Ishikawa (cell line): ENCODE results near the gene NTRK3.

ENCODE experiments used
- CEBPB ChIP-seq: IDR thresholded peaks from 2 replicates; pipeline ENCODE4 v1.6.1; 2012
- CREB1 ChIP-seq: IDR thresholded peaks from 2 replicates; pipeline ENCODE4 v1.6.1; 2012; ENCODE audit warnings: low read depth
- EGR1 ChIP-seq: IDR thresholded peaks from 2 replicates; pipeline ENCODE4 v1.6.1; 2012
- EP300 ChIP-seq: IDR thresholded peaks from 2 replicates; pipeline ENCODE4 v1.6.1; 2012; ENCODE audit warnings: borderline replicate concordance
- FOXM1 ChIP-seq: IDR thresholded peaks from 2 replicates; pipeline ENCODE4 v1.6.1; 2012; ENCODE audit warnings: low read depth, borderline replicate concordance
- NFIC ChIP-seq: IDR thresholded peaks from 2 replicates; pipeline ENCODE4 v1.6.1; 2012
- RAD21 ChIP-seq: IDR thresholded peaks from 2 replicates; pipeline ENCODE4 v1.6.1; 2012; ENCODE audit warnings: low read depth
- REST ChIP-seq: IDR thresholded peaks from 2 replicates; pipeline ENCODE4 v1.6.1; 2012; ENCODE audit warnings: low read depth, mild to moderate bottlenecking
- TAF1 ChIP-seq: IDR thresholded peaks from 2 replicates; pipeline ENCODE4 v1.6.1; 2012; ENCODE audit warnings: low read depth, mild to moderate bottlenecking
- TCF12 ChIP-seq: IDR thresholded peaks from 2 replicates; pipeline ENCODE4 v1.6.1; 2012; ENCODE audit warnings: low read depth
- TEAD4 ChIP-seq: IDR thresholded peaks from 2 replicates; pipeline ENCODE4 v1.6.1; 2012
- YY1 ChIP-seq: IDR thresholded peaks from 2 replicates; pipeline ENCODE4 v1.6.1; 2012; ENCODE audit warnings: low read depth
- ZBTB7A ChIP-seq: IDR thresholded peaks from 2 replicates; pipeline ENCODE4 v1.6.1; 2012; ENCODE audit warnings: low read depth
- TF ChIP-seq, protein P1 (sequence below): IDR thresholded peaks from 2 replicates; pipeline ENCODE4 v1.6.1; 2012
- TF ChIP-seq, protein P2 (sequence below): IDR thresholded peaks from 2 replicates; pipeline ENCODE4 v1.6.1; 2012

The NTRK3 gene

GRCh38 chr15:88194162-88194561, 62.4 kb downstream of the NTRK3 start:
- TF ChIP-seq, protein P1, sequence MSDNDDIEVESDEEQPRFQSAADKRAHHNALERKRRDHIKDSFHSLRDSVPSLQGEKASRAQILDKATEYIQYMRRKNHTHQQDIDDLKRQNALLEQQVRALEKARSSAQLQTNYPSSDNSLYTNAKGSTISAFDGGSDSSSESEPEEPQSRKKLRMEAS = no peak
- TF ChIP-seq NFIC = no peak

- TF ChIP-seq TAF1 (no peak), ZBTB7A (no peak), YY1 (no peak), TEAD4 (no peak), FOXM1 (no peak), TCF12 (no peak), EGR1 (no peak), EP300 (no peak), CEBPB (no peak)
Measured at GRCh38 chr15:88193415-88193814, 63.1 kb downstream of the NTRK3 start.

DNA sequence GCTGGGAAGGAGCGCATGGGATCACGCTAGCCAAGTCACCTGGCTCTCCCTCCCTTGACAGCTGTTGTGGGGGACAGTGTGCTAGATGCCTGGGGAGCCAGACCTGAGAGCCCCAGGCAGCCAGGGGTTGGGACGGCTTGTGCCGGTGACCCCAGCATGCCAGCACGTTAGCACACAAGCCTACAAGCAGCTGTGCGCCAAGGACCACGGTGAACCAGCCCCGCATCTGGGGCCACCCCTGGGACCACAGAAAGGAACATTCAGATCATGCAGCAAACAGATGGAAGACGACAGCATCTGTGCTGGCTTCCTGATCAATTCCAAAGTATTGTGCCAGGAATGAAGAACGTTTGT, 64.8 kb downstream of the NTRK3 start:
- no peak for TF ChIP-seq ZBTB7A
- TF ChIP-seq, protein P1 = no peak
- TF ChIP-seq TEAD4 = no peak
- no peak for TF ChIP-seq CREB1

GRCh38 chr15:88190232-88190631, 66.3 kb downstream of the NTRK3 start:
- TF ChIP-seq RAD21 = no peak
- TF ChIP-seq NFIC = no peak
- TF ChIP-seq ZBTB7A = no peak
- TF ChIP-seq TAF1 = no peak
- no peak for TF ChIP-seq EGR1
- no peak for TF ChIP-seq CEBPB
- TF ChIP-seq TEAD4 = no peak
- no peak for TF ChIP-seq YY1
- no peak for TF ChIP-seq TCF12
- TF ChIP-seq REST = no peak
- TF ChIP-seq, protein P2, sequence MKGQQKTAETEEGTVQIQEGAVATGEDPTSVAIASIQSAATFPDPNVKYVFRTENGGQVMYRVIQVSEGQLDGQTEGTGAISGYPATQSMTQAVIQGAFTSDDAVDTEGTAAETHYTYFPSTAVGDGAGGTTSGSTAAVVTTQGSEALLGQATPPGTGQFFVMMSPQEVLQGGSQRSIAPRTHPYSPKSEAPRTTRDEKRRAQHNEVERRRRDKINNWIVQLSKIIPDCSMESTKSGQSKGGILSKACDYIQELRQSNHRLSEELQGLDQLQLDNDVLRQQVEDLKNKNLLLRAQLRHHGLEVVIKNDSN = no peak
- TF ChIP-seq FOXM1 = no peak
- TF ChIP-seq CREB1 = no peak

DNA sequence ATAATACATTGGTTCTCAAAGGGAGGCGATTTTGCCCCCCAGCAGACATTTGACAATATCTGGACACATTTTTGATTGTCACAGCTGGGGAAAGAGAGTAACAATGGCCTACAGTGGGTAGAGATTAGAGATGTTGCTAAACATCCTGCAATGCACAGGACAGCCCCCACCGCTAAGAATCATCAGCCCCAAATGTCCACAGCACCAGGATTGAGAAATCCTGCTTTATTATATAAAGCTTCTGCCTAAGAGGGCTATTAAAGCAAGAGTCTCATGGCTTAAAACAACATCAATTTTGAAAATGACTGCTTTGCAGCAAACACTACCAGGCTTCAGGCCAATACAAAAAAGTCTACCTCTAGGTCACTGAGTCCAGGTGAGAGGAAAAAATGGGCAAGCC, 68.2 kb downstream of the NTRK3 start:
- no peak for TF ChIP-seq RAD21
- TF ChIP-seq, protein P1 = no peak
- TF ChIP-seq FOXM1 = no peak
- no peak for TF ChIP-seq CREB1
- TF ChIP-seq EGR1 = no peak
- TF ChIP-seq REST = no peak
- TF ChIP-seq, protein P2 = no peak
- no peak for TF ChIP-seq CEBPB
- TF ChIP-seq TAF1 = no peak
- no peak for TF ChIP-seq ZBTB7A
- no peak for TF ChIP-seq NFIC
- no peak for TF ChIP-seq TCF12
- TF ChIP-seq TEAD4 = no peak
- TF ChIP-seq YY1 = no peak
- TF ChIP-seq EP300 = no peak

- no peak for TF ChIP-seq RAD21
- TF ChIP-seq TAF1 = no peak
- no peak for TF ChIP-seq FOXM1
Measured at GRCh38 chr15:88187195-88187594, 69.3 kb downstream of the NTRK3 start.

DNA sequence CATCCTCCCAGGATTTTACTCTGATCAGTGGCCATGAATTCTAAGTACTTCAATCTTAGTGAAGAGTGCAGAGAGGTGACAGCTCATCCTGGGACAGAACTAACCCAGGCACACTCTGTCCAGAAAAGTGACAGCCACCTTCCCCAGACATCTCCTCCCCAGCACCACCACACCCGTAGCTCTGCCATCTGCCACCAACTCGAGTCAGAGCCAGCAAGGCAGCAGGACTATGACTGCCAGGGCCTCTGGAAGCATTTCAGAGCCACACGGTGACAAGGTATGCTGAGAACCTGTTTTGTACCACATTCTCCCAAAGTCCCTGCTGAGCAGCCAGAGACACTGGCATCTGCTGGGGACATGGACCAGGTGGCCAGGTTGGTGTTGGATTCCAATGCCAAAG, 71.0 kb downstream of the NTRK3 start:
- TF ChIP-seq ZBTB7A (no peak), TCF12 (no peak), REST (no peak), EGR1 (no peak), RAD21 (no peak), NFIC (no peak), CEBPB (no peak)
- TF ChIP-seq, protein P1 = no peak
